H54 (cell line): ENCODE data around the gene ASS1.

ENCODE experiments used
- DNase-seq: peaks from one replicate; pipeline ENCODE4 v3.0.0; 2011; ENCODE audit warnings: low spot score, mixed read lengths; ENCODE audit not compliant: insufficient read length
- FAIRE-seq: peaks from 3 replicates; lab custom pipeline; 2011; peaks lifted over from hg19 to GRCh38; lab: Jason Lieb, UNC
- POLR2A ChIP-seq: IDR thresholded peaks from 2 replicates; pipeline ENCODE4 v1.6.1; 2011; ENCODE audit warnings: low read depth, mild to moderate bottlenecking, low read length

ASS1 gene

DNA sequence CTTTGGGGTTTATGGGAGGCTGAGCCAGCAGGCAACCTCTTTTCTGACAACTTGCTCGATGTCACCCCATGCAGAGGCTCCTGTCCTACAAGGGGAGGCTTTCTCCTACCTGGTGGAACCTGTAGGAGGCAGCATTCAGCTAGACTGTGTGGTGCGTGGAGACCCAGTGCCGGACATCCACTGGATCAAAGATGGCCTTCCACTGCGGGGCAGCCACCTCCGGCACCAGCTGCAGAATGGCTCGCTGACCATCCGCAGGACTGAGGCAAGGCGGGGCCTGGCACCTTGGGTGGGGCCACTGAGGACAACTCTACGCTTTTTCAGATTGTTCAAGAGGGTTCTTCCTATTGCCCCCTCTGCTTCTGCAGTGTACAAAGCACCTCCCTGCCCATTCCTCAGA, 36.1 kb upstream of the ASS1 start:
- FAIRE-seq (no peak), DNase-seq (no peak)
- TF ChIP-seq POLR2A = no peak

DNA sequence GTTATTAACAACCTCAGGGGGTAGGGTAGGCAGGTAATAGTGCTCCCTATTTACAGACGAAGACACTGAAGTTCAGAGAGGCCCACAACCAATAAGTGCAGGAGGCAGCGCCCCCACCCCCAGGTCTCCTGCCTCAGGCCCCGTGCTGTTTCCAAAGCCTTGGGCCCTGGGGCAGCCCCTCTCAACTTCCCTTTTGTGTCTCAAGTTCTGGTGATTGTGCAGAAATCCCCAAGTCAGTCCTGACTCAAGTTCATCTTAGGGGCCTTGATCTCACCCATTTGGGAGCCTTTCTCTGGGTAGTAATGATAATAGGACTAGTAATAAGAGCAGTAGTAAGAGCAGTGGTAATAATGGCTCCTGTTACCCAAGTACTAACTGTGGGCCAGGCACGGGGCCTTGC, 35.5 kb upstream of the ASS1 start:
- TF ChIP-seq POLR2A = no peak
- FAIRE-seq = no peak
- no peak for DNase-seq

DNA sequence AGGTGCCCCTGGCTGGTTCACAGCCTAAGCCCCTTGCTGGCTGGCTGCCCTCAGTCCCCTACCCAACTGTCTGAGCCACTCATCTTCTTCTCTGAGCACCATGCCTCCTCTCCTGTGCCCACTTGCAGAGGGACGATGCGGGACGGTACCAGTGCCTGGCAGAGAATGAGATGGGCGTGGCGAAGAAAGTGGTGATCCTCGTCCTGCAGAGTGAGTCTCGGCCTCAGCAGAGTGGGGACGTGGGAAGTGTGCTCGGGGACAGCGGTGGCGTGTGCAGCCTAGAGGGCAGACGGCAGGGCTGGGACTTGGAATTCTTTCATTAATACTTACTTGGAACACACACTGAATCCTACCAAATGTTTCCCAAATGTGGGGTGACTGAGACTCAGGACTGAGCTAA, 34.3 kb upstream of the ASS1 start:
- no peak for TF ChIP-seq POLR2A
- DNase-seq (no peak), FAIRE-seq (no peak)

DNA sequence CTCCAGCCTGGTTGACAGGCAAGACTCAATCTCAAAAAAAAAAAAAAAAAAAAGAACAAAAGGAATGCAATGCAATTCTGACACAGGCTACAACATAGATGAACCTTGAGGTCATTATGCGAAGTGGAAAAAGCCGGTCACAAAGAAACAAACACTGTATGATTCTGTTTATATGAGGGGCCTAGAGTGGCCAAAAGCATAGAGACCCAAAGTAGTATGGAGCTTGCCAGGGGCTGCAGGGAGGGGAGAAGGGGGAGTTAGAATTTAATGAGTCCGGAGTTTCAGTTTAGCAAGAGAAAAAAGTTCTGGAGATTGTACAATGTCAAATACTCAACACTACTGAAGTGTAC, 33.2 kb upstream of the ASS1 start:
- TF ChIP-seq POLR2A = no peak
- FAIRE-seq = no peak
- DNase-seq = no peak

DNA sequence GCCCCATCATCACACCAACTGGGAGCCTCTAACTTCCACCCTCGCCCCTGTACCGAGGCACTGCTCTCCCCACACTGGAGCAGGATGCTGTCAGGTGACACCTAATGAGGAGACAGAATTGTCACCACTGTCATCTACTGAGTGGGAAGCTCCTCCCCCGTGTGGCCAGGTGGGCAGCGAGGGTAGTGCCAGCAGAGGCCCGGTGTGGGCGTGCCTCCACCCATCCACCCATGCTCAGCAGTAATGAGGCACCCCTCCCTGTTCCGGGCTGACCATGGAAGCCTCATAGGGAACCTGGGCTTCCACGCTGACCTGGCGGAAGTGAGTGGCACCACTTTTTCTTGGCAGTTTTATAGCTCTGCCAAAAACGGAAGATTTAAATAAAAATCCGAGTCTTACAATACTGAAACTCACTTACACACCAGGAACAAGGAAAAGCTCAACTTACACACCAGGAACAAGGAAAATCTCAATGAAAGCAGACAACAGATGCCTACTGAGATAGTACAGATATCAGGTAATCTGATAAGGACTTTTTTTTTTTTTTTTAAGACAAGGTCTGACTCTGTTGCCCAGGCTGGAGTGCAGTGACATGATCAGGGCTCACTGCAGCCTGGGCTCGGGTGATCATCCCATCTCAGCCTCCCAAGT, 30.6 kb upstream of the ASS1 start:
- no peak for TF ChIP-seq POLR2A
- DNase-seq (no peak), FAIRE-seq (no peak)

DNA sequence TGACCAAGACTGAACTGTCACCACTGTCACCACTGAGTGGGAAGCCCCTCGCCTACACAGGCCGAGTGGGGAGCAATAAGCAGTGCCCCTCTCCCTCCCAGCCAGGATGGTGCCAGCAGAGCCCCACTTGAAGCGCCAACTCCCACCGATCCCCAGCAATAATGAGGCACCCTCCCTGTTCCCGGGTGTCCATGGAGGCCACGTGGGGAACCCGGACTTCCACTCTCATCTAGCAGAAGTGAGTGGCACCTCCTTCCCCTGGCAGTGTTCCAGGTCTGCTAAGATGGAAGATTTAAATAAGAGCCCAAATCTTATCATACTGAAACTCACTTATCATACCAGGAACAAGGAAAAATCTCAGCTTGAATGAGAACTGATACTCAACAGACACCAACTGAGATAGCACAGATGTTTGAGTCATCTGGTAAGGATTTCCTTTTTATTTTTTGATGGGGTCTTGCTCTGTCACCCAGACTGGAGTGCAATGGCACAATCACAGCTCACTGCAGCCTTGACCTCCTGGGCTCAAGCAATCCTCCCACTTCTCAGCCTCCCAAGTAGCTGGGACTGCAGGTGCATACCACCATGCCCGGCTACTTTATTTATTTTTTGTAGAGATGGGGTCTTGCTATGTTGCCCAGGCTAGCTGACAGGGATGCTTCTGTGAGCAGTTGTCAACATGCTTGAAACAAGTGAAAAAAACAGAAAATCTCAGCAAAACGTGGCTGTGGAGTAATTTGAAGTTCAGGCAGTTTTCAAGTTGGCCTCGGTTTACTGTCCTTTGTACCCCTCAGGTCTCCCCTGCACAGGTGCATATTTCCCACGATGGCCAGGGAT, 29.6 kb upstream of the ASS1 start:
- TF ChIP-seq POLR2A = no peak
- DNase-seq (no peak), FAIRE-seq (no peak)

DNA sequence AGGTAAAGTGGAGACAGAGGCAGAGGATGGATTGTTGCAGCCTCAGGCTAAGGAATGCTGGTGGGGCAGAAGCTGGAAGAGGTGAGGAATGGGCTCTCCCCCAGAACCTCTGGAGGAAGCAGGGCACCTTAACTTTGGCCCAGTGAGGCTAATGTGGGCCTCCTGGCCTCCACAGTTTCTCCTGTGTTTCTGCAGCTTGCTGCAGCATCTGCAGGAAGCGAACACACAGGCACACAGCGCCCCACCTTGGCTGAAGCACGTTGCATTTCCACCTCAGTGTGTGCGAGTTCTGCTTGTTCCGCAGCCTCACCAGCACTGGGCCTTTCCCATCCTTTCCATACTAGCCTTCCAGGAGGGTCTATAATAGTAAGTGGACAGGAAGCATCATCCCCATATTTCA, 27.2 kb upstream of the ASS1 start:
- FAIRE-seq = no peak
- no peak for DNase-seq
- TF ChIP-seq POLR2A = no peak

DNA sequence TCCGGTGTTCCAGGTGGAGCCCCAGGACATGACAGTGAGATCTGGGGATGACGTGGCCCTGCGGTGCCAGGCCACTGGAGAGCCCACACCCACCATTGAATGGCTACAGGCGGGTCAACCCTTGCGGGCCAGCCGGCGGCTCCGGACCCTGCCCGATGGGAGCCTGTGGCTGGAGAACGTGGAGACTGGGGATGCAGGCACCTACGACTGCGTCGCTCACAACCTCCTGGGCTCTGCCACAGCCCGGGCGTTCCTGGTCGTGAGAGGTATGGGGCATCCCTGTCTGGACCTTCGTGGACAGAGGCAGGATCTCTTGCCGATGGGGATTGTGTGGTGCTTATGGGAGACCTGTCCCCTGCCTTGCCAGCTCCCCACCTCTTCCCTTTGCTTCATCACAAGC, 26.0 kb upstream of the ASS1 start:
- FAIRE-seq = no peak

DNA sequence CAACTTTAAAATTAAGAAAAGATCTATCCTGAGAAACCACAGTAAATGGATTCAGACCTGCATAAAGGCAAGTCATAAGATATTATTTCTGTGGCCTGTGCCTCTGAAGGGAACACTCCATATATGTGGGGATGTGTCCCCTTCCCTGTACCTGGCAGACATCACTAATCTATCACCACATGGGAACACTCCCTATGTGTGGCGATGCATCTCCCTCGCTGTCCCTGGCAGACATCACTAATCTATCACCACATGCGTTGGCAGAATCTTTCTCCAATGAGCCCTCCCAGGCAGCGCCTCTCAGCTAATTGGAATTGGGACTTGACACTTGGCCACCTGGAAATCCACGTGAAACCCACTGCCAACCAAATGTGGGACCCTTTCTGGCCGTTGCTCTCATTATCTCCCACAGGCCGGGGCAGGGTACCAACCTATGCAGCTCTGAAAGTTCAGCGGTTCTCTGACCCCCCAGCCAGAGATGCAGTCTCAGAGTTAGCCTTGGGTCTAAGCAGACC, 25.2 kb upstream of the ASS1 start:
- DNase-seq = no peak
- FAIRE-seq = no peak
- no peak for TF ChIP-seq POLR2A

More for the DNA sequence above, 26.0 kb upstream of the ASS1 start:
- DNase-seq = no peak
- no peak for TF ChIP-seq POLR2A

DNA sequence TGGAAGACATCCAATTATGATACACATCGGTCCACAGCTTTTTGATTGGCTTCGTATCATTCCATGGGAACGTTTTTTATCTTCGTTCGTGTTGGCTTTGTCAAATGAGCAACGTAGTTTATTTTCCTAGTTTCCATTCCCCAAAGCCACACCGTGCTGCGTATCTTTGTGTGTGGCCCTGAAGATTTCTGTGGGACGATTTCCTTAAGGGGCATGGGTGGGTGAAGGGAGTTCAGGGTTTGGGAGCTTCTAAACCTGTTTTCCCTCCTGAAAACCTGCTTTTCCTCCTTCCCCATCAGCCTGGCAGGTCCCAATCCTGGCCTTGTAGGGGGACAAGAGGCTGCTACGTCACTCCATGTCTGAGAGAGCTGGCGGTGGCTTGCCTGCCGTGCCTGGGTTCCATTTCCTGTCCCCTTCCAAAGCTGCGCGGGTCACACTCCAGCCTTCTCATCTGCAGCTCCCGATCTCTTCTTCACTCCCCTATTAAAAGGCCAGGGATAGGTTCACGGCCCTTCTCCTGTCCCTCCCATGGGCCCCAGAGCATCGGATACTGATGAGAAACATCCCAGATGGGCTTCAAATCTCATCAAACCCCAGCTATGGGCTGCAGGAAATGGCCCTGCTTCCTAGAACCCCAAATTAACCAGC, 23.5 kb upstream of the ASS1 start:
- no peak for DNase-seq
- TF ChIP-seq POLR2A = no peak
- no peak for FAIRE-seq

DNA sequence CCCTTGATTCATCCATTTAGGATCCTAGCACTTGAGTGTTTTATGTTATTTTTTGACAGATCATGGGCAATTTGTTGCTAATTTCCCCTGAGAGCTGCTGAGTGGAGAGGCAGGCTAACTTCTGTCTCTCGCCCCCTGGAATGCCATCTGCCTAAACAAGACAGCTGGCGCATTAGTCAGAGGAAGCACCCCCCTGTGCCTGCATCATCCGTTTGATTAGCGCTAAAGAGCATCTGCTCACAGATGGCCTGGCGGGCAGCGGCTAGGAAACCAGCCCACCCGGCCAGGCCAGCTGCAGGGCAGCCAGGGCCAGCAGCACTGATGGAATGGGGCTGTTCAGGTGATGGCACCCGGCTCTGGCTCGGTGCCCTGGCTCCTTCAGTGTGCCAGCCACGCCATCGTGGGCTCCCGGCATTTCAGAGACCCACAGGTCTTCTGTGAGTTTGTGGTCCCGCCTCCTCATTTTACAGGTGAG, 22.9 kb upstream of the ASS1 start:
- DNase-seq (no peak), FAIRE-seq (no peak)
- no peak for TF ChIP-seq POLR2A

DNA sequence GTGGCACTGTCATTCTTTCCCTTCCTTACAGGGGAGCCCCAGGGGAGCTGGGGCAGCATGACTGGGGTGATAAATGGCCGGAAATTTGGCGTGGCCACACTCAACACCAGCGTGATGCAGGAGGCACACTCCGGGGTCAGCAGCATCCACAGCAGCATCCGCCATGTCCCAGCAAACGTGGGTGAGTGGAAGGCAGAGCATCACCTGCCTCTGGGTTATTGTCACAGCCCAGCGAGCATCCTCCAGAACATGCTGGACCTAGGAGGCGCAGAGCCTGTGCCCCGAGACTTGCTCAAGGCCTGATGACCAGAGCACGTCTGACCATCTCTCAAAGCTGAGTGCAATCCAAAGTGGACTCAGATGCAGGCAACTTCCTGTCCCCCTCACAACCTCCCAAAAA, 22.2 kb upstream of the ASS1 start:
- no peak for FAIRE-seq
- no peak for TF ChIP-seq POLR2A
- DNase-seq = no peak

DNA sequence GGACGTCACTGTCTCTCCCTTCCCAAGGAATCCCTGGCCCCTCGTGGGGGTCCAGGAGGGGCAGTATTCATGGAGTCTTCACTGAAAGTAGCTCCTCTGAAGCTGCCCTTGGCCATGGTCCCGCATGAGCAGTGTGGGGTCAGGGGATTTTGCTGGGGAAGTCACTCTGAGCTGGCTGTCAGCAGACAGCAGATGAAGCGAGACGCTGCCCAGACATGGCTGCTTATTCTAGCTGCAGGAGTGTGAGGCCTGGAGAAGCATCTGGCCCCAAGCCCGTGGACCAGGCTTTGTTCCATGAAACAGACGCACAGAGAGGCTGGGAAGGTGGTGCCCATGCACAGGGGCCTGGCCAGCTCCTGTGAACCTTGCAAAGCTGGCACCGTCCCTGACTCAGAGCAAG, 21.5 kb upstream of the ASS1 start:
- FAIRE-seq (no peak), DNase-seq (no peak)
- TF ChIP-seq POLR2A = no peak
